ENCODE data around the gene OPA1. TPM values are rescaled to one million over a fixed set of nuclear protein-coding genes. Genes with fewer than 3 reads are reported as not detected.

OPA1 gene
- total and polyA plus RNA-seq, 2 of the 13 experiments (the other 11 are each of a cell fraction or from before 2014, with no cell fraction given) = 26.7 to 78.5 TPM

- no peak for TF ChIP-seq ZNF781 (CRISPR knock-in tag; IDR thresholded peaks at IDR 0.05; ENCODE audit: borderline replicate concordance, not compliant biosample characterization)
Observed at GRCh38 chr3:193545304-193545703, 47.7 kb upstream of the OPA1 start (continued).

- no peak for DNase-seq (ENCODE audit: low spot score)
- Histone ChIP-seq H4K20me1 (ENCODE audit: insufficient read depth, low read length) (no peaks in the 10 kb centered on the region), H2AFZ (ENCODE audit: low read length) (no peak overlapping the region), H3K27ac (ENCODE audit: extremely low read length, insufficient read depth, low read length) (no peak overlapping the region), H3K79me2 (ENCODE audit: insufficient read depth, low read length) (no peaks in the 10 kb centered on the region), H3K9ac (ENCODE audit: insufficient read depth, low read depth, low read length) (no peak overlapping the region), H3K4me3 (replicated peaks in 1 of 3; ENCODE audit: insufficient read depth in 1 of 3, low read depth in 2 of 3, low read length in 3 of 3) (no peak overlapping the region), H3K9me3 (ENCODE audit: low read length) (peaks cover 8% of the 10 kb centered on the region), H3K27me3 (ENCODE audit: control insufficient read depth in 1 of 2, insufficient read depth in 2 of 2, low read length in 2 of 2) (no peaks in the 10 kb centered on the region), H3K4me2 (ENCODE audit: low read depth, low read length) (no peak overlapping the region), H3K4me1 (ENCODE audit: insufficient read depth, low read length) (no peaks in the 10 kb centered on the region), H3K36me3 (replicated peaks in 1 of 2; ENCODE audit: control insufficient read depth in 1 of 2, insufficient read depth in 2 of 2, low read length in 2 of 2) (no peaks in the 10 kb centered on the region)
- intact Hi-C loops (cut with micrococcal nuclease; ENCODE audit: unreplicated experiment) (no loop called here), in situ Hi-C loops (cut with HindIII; ENCODE audit: extremely low pct_ligation_motif_present, low pct_unique_long_range_greater_than_20kb) (no loop called here)
- no peak for TF ChIP-seq HDAC2 (CRISPR knock-in tag; IDR thresholded peaks at IDR 0.05)
- TF ChIP-seq KDM4B (CRISPR knock-in tag; IDR thresholded peaks at IDR 0.05) = no peak
- TF ChIP-seq ZUFSP (CRISPR knock-in tag; IDR thresholded peaks at IDR 0.05; ENCODE audit: borderline replicate concordance) = no peak
- no peak for TF ChIP-seq CERS6 (CRISPR knock-in tag; IDR thresholded peaks at IDR 0.05)
- TF ChIP-seq DMAP1 (CRISPR knock-in tag; IDR thresholded peaks at IDR 0.05) = no peak
- TF ChIP-seq ZNF432 (CRISPR knock-in tag; IDR thresholded peaks at IDR 0.05; ENCODE audit: borderline replicate concordance) = no peak
- TF ChIP-seq ZNF264 (CRISPR knock-in tag; IDR thresholded peaks at IDR 0.05) = no peak
- no TSS peak for BruUV-seq (replicated peaks)
- CTCF ChIA-PET (ENCODE audit: low intra/inter-chr PET ratio, low total read pairs) = no interaction called here
- no peak for ATAC-seq
- FAIRE-seq = no peak
- POLR2A ChIA-PET = no interaction called here
Observed at GRCh38 chr3:193546129-193546528, 46.9 kb upstream of the OPA1 start.
